Natural killer cell (primary cell): ENCODE results near the gene ARHGEF2. TPM values are rescaled to one million over a fixed set of nuclear protein-coding genes. Genes with fewer than 3 reads are reported as not detected.

Experiments
- ATAC-seq, 3 donors: fragments of 150-1000 bp in 2 of 3; fragments of 200-7000 bp in 1 of 3; cut with Tn5 transposase; 1 replicate in 1 of 3; 2 replicates in 2 of 3; pipeline ENCODE4 v1.10.0; 2021; ENCODE audit warnings: mild to moderate bottlenecking in 2 of 3, moderate library complexity in 2 of 3
- DNase-seq, 2 donors: peaks; one replicate each; pipeline versions ENCODE4 v3.0.0 to v3.0.0-alpha.2; 2013 to 2021; ENCODE audit warnings: mixed read lengths in 1 of 2
- H3K27ac ChIP-seq: one replicate; pipeline ENCODE4 v1.5.1; 2013; ENCODE audit warnings: mild to moderate bottlenecking, low read length
- H3K27me3 ChIP-seq: one replicate; pipeline ENCODE4 v1.6.1; 2013; ENCODE audit warnings: low read length; ENCODE audit not compliant: control insufficient read depth, insufficient read depth
- H3K36me3 ChIP-seq: one replicate; pipeline ENCODE4 v1.6.1; 2013; ENCODE audit warnings: low read length; ENCODE audit not compliant: control insufficient read depth, insufficient read depth
- H3K4me1 ChIP-seq: one replicate; pipeline ENCODE4 v1.6.1; 2013; ENCODE audit warnings: low read length; ENCODE audit not compliant: control insufficient read depth, insufficient read depth
- H3K4me3 ChIP-seq: one replicate; pipeline ENCODE4 v1.5.1; 2013; ENCODE audit warnings: low read length
- H3K9me3 ChIP-seq: one replicate; pipeline ENCODE4 v1.6.1; 2013; ENCODE audit warnings: low read length; ENCODE audit not compliant: control insufficient read depth, insufficient read depth
- H3K27ac Mint-ChIP-seq, 2 donors: one replicate each; pipeline ENCODE4 v1.8.0; 2022; ENCODE audit warnings: mild to moderate bottlenecking in 2 of 2, mixed read lengths in 2 of 2, moderate library complexity in 1 of 2
- H3K27me3 Mint-ChIP-seq, 2 donors: one replicate each; pipeline ENCODE4 v1.8.0; 2022; ENCODE audit warnings: low read depth in 2 of 2, mixed read lengths in 2 of 2
- H3K36me3 Mint-ChIP-seq: one replicate; pipeline ENCODE4 v1.8.0; 2022; ENCODE audit warnings: mixed read lengths
- H3K4me1 Mint-ChIP-seq, 2 donors: one replicate each; pipeline ENCODE4 v1.8.0; 2022; ENCODE audit warnings: mixed read lengths in 2 of 2
- H3K4me3 Mint-ChIP-seq: one replicate; pipeline ENCODE4 v1.8.0; 2022; ENCODE audit warnings: mild to moderate bottlenecking, moderate library complexity, mixed read lengths
- H3K9me3 Mint-ChIP-seq, 2 donors: one replicate each; pipeline ENCODE4 v1.8.0; 2022; ENCODE audit warnings: mixed read lengths in 2 of 2
- CTCF ChIP-seq: fragments of 200-600 bp; IDR thresholded peaks from one replicate; pipeline ENCODE4 v1.8.0; 2022; ENCODE audit warnings: antibody characterized with exemption
- WGBS: methylation state at CpG from one replicate; pipeline ENCODE4 v1.1.7; 2013; ENCODE audit warnings: missing lambda C conversion rate; ENCODE audit not compliant: insufficient coverage; 5-methylcytosine and 5-hydroxymethylcytosine counted together
- intact Hi-C: fragments of 100-400 bp; cut with micrococcal nuclease; formaldehyde crosslinking; loops from one replicate; pipeline ENCODE4 v1.14.2; 2022
- total RNA-seq, 4 donors: library from RNA; stranded (reverse); fragments of 120-200 nt in 1 of 4; gene quantifications; one replicate each; pipeline versions ENCODE4 v1.2.3 to v1.2.4, GENCODE V29; 2013 to 2022

Gene ARHGEF2
- total RNA-seq, 3 donors from 2014 or later (not counting 1 experiment from before 2014, with no cell fraction given) = 143 to 200 (median 147) TPM

GRCh38 chr1:155971910-155972809 lies 6.2 kb downstream of the ARHGEF2 start:
- Mint-ChIP-seq H3K4me3 (peak overlapping the region; percentile 92), H3K9me3 (no peaks in the 10 kb centered on the region), H3K27me3 (no peaks in the 10 kb centered on the region), H3K27ac (peak overlapping the region; percentile 89 to 90), H3K4me1 (peaks cover 99 to 100% of the 10 kb centered on the region in 2 donors), H3K36me3 (no peaks in the 10 kb centered on the region)
- H3K4me1 ChIP-seq = peaks cover 97% of the 10 kb centered on the region
- WGBS = 79% methylated on average over 9 of the region's 9 CpGs
- DNase-seq (peak in 1 of 2 donors; percentile 3), ATAC-seq (no peak)
- TF ChIP-seq CTCF = no peak
- H3K4me3 ChIP-seq = no peak overlapping the region
- H3K9me3 ChIP-seq = no peaks in the 10 kb centered on the region
- H3K27ac ChIP-seq = peak overlapping the region; percentile 24
- intact Hi-C loops = no loop called here
- peaks cover 23% of the 10 kb centered on the region for H3K36me3 ChIP-seq
- H3K27me3 ChIP-seq = no peaks in the 10 kb centered on the region

DNA sequence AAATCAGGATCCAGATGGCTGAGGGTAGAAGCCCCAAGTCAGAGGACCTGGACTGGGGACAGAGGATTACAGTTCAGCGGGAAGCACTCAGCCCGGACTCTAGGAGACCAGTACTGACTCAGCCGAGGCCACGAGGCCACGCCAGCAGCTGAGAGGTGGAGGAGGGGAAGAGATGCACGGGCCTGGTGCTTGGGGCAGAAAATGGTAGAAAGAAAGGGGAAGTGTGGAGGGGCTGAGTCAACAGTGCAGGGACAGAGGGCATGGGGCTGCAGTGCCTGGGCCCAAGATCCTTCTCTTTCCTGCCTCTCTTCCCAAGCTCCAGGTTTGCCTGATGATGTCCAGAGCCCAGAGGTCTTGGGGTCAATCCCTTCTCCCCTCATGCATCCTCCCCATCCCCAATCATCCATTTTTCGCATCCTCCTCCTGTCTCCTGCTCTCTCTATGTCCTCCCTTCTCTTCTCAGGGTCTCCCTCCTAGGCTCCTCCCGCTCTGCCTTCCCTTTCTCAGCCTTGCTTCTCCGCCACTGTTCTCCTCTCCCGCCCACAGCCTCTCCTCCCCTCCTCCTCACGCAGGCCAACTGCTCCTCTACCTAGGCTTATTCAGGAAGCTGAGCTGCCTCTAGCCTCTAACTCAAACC lies 7.7 kb downstream of the ARHGEF2 start:
- H3K36me3 Mint-ChIP-seq = no peaks in the 10 kb centered on the region
- peak in 1 of 2 donors; percentile 38 for DNase-seq

GRCh38 chr1:155969377-155969791 lies 9.0 kb downstream of the ARHGEF2 start:
- no peak for TF ChIP-seq CTCF
- H3K27ac Mint-ChIP-seq = peak overlapping the region; percentile 89 to 90
- no peak for ATAC-seq
- no peaks in the 10 kb centered on the region for H3K9me3 ChIP-seq
- H3K4me1 ChIP-seq = peaks cover 93% of the 10 kb centered on the region
- H3K4me1 Mint-ChIP-seq = peaks cover 81 to 86% of the 10 kb centered on the region in 2 donors
- H3K4me3 Mint-ChIP-seq = peak overlapping the region; percentile 73
- DNase-seq = peak in 1 of 2 donors; percentile 22
- H3K9me3 Mint-ChIP-seq = no peaks in the 10 kb centered on the region
- peak overlapping the region; percentile 24 for H3K27ac ChIP-seq
- H3K4me3 ChIP-seq = no peak overlapping the region
- H3K27me3 ChIP-seq = no peaks in the 10 kb centered on the region
- intact Hi-C loops = no loop called here
- no peaks in the 10 kb centered on the region for H3K27me3 Mint-ChIP-seq
- WGBS = 88% methylated on average over 6 of the region's 9 CpGs
- no peaks in the 10 kb centered on the region for H3K36me3 Mint-ChIP-seq
- H3K36me3 ChIP-seq = peaks cover 51% of the 10 kb centered on the region

More for the DNA sequence above, 7.7 kb downstream of the ARHGEF2 start:
- Mint-ChIP-seq H3K27ac (peak overlapping the region; percentile 89 to 90), H3K9me3 (no peaks in the 10 kb centered on the region), H3K27me3 (no peaks in the 10 kb centered on the region), H3K4me3 (peak overlapping the region; percentile 73), H3K4me1 (peaks cover 94 to 99% of the 10 kb centered on the region in 2 donors)
- Histone ChIP-seq H3K36me3 (peaks cover 38% of the 10 kb centered on the region), H3K4me3 (no peak overlapping the region), H3K27ac (peak overlapping the region; percentile 50), H3K27me3 (no peaks in the 10 kb centered on the region), H3K9me3 (no peaks in the 10 kb centered on the region), H3K4me1 (peaks cover 99% of the 10 kb centered on the region)
- no peak for TF ChIP-seq CTCF
- ATAC-seq = peak; percentile 54 to 82 (median 69)
- WGBS = 20% methylated on average over 11 of the region's 11 CpGs
- intact Hi-C loops = no loop called here
